Measurements from ENCODE around the gene STAT6. TPM values are rescaled to one million over a fixed set of nuclear protein-coding genes. Genes with fewer than 3 reads are reported as not detected.

Gene STAT6
- total and polyA plus RNA-seq, 8 donors = 137 to 237 (median 173) TPM

GRCh38 chr12:57139796-57140649 lies 28.9 kb upstream of the STAT6 start:
- H3K9me3 ChIP-seq = no peaks in the 10 kb centered on the region
- H3K27ac ChIP-seq = peak overlapping the region in 1 of 2 donors; percentile 21
- peaks cover 0 to 61% of the 10 kb centered on the region in 2 donors for H3K36me3 ChIP-seq
- peaks cover 16 to 80% of the 10 kb centered on the region in 2 donors for H3K4me1 ChIP-seq
- no peak for DNase-seq
- no peaks in the 10 kb centered on the region for H3K27me3 ChIP-seq
- TF ChIP-seq CTCF (IDR thresholded peaks at IDR 0.05) = no peak
- no peak for ATAC-seq
- H3K4me3 ChIP-seq = no peak overlapping the region
- intact Hi-C loops (cut with DNase I) = no loop called here

GRCh38 chr12:57138526-57139272 lies 27.5 kb upstream of the STAT6 start:
- no peaks in the 10 kb centered on the region for H3K27me3 ChIP-seq
- H3K9me3 ChIP-seq = no peaks in the 10 kb centered on the region
- TF ChIP-seq CTCF (IDR thresholded peaks at IDR 0.05) = no peak
- H3K36me3 ChIP-seq = peaks cover 0 to 48% of the 10 kb centered on the region in 2 donors
- intact Hi-C loops (cut with DNase I) = no loop called here
- ATAC-seq (peak; percentile 73), DNase-seq (peak in 1 of 4 donors; percentile 82)
- H3K4me3 ChIP-seq = no peak overlapping the region
- H3K4me1 ChIP-seq = peaks cover 16 to 80% of the 10 kb centered on the region in 2 donors
- peak overlapping the region; percentile 7 to 19 for H3K27ac ChIP-seq

GRCh38 chr12:57135527-57136326 lies 24.6 kb upstream of the STAT6 start:
- intact Hi-C loops (cut with DNase I) = no loop called here
- peak in 2 of 4 donors; percentile 91 to 94 for DNase-seq
- Histone ChIP-seq H3K27me3 (peaks cover 0 to 4% of the 10 kb centered on the region in 2 donors), H3K4me1 (peaks cover 24 to 95% of the 10 kb centered on the region in 2 donors), H3K4me3 (no peak overlapping the region), H3K9me3 (no peaks in the 10 kb centered on the region), H3K36me3 (peaks cover 0 to 18% of the 10 kb centered on the region in 2 donors), H3K27ac (peak overlapping the region; percentile 28 to 59)
- no peak for TF ChIP-seq CTCF (IDR thresholded peaks at IDR 0.05)
- ATAC-seq = peak; percentile 38

- Histone ChIP-seq H3K36me3 (peaks cover 0 to 11% of the 10 kb centered on the region in 2 donors), H3K4me1 (peaks cover 24 to 92% of the 10 kb centered on the region in 2 donors), H3K4me3 (no peak overlapping the region), H3K27me3 (peaks cover 0 to 12% of the 10 kb centered on the region in 2 donors), H3K9me3 (no peaks in the 10 kb centered on the region), H3K27ac (peak overlapping the region in 1 of 2 donors; percentile 59)
- DNase-seq = no peak
- ATAC-seq = no peak
- intact Hi-C loops (cut with DNase I) = no loop called here
- no peak for TF ChIP-seq CTCF (IDR thresholded peaks at IDR 0.05)
Measured at GRCh38 chr12:57134949-57135348, 23.8 kb upstream of the STAT6 start.

Data from left lung (tissue), 10 donors.